OCI-LY7 (cell line): ENCODE measurements around the gene RPL29. TPM values are rescaled to one million over a fixed set of nuclear protein-coding genes. Genes with fewer than 3 reads are reported as not detected.

Experiments
- BruUV-seq: library from RNA; stranded (reverse); fragments of 400-500 nt; replicated peaks from 2 replicates; lab custom pipeline; 2021; lab: Mats Ljungman, UMichigan
- CTCF ChIA-PET: fragments of 300-600 bp; sonication (Branson Sonifier 250); formaldehyde crosslinking; loops from one replicate; lab custom pipeline; 2022; ENCODE audit warnings: antibody characterized with exemption; ENCODE audit not compliant: unreplicated experiment; lab: Charles Lee
- POLR2A ChIA-PET: fragments of 300-600 bp; sonication (Branson Sonifier 250); formaldehyde crosslinking; loops from one replicate; lab custom pipeline; 2022; ENCODE audit warnings: antibody characterized with exemption; lab: Charles Lee
- DNase-seq: peaks from one replicate; pipeline ENCODE4 v3.0.0-alpha.2; 2015; ENCODE audit warnings: low spot score
- H2AFZ ChIP-seq: fragments of 200-600 bp; sonication (generic), shearing (Covaris generic); 2 replicates; pipeline ENCODE4 v1.6.1; 2014; ENCODE audit warnings: mild to moderate bottlenecking, antibody characterized with exemption, low read length, moderate library complexity
- H3K27ac ChIP-seq: fragments of 200-600 bp; sonication (generic); 2 replicates; pipeline ENCODE4 v1.5.1; 2014; ENCODE audit warnings: mixed run types, low read depth, mild to moderate bottlenecking, moderate library complexity, low read length, inconsistent platforms; ENCODE audit not compliant: poor library complexity, severe bottlenecking
- H3K36me3 ChIP-seq: fragments of 200-600 bp; sonication (generic); 2 replicates; pipeline ENCODE4 v1.6.1; 2014; ENCODE audit warnings: mild to moderate bottlenecking, antibody characterized with exemption, low read length, moderate library complexity, mixed read lengths; ENCODE audit not compliant: insufficient read depth
- H3K4me1 ChIP-seq: fragments of 200-600 bp; sonication (generic); 2 replicates; pipeline ENCODE4 v1.5.1; 2014; ENCODE audit warnings: mild to moderate bottlenecking, low read length; ENCODE audit not compliant: insufficient read depth, poor library complexity, severe bottlenecking
- H3K4me2 ChIP-seq: fragments of 200-600 bp; sonication (generic); 2 replicates; pipeline ENCODE4 v1.6.1; 2014; ENCODE audit warnings: mild to moderate bottlenecking, low read length
- H3K4me3 ChIP-seq: fragments of 200-600 bp; sonication (generic); 2 replicates; pipeline ENCODE4 v1.5.1; 2014; ENCODE audit warnings: mild to moderate bottlenecking, low read depth, low read length; ENCODE audit not compliant: poor library complexity, severe bottlenecking
- H3K79me2 ChIP-seq: fragments of 200-600 bp; sonication (generic); 2 replicates; pipeline ENCODE4 v1.6.1; 2016; ENCODE audit warnings: low read depth, mild to moderate bottlenecking, low read length, moderate library complexity, mixed read lengths; ENCODE audit not compliant: insufficient read depth
- H3K9me2 ChIP-seq: fragments of 200-600 bp; sonication (generic); 2 replicates; pipeline ENCODE4 v1.6.1; 2016; ENCODE audit warnings: mild to moderate bottlenecking, low read length, mixed read lengths; ENCODE audit not compliant: insufficient read depth
- H3K9me3 ChIP-seq: fragments of 200-600 bp; sonication (generic); 2 replicates; pipeline ENCODE4 v1.6.1; 2014; ENCODE audit warnings: mild to moderate bottlenecking, mixed run types, low read length, mixed read lengths
- H4K20me1 ChIP-seq: fragments of 200-600 bp; sonication (generic); 2 replicates; pipeline ENCODE4 v1.6.1; 2014; ENCODE audit warnings: mild to moderate bottlenecking, antibody characterized with exemption, low read length, moderate library complexity, mixed read lengths; ENCODE audit not compliant: insufficient read depth
- CTCF ChIP-seq: fragments of 200-600 bp; sonication (generic); conservative IDR thresholded peaks from 2 replicates; pipeline ENCODE4 v1.5.1; 2014; ENCODE audit warnings: mild to moderate bottlenecking, antibody characterized with exemption, low read length, moderate library complexity, mixed read lengths
- EZH2phosphoT487 ChIP-seq: fragments of 200-600 bp; sonication (generic); IDR thresholded peaks from 2 replicates; pipeline ENCODE4 v1.6.1; 2018; ENCODE audit warnings: low read depth, borderline replicate concordance, mild to moderate bottlenecking, mixed run types, antibody characterized with exemption, low read length, moderate library complexity, mixed read lengths
- intact Hi-C: fragments of 100-400 bp; cut with micrococcal nuclease; formaldehyde crosslinking; loops from one replicate; pipeline ENCODE4 v1.10.0; 2022; ENCODE audit not compliant: unreplicated experiment
- total RNA-seq, 2 experiments: library from RNA; depleted of rRNA in 1 of 2; stranded (reverse); fragments of >200 nt in 1 of 2; shearing (Covaris generic) in 1 of 2; gene quantifications; 2 replicates each; pipeline ENCODE4 v1.2.3, GENCODE V29; 2014 to 2022

RPL29 gene
- total RNA-seq, 2 experiments from 2014 or later: 1,535 to 1,781 TPM

GRCh38 chr3:51970606-51971300 is 24.9 kb downstream of the RPL29 start:
- TF ChIP-seq CTCF (no peak), EZH2phosphoT487 (no peak)
- no peak for DNase-seq
- Histone ChIP-seq H3K36me3 (no peaks in the 10 kb centered on the region), H3K79me2 (no peaks in the 10 kb centered on the region), H3K27ac (no peak overlapping the region), H3K4me2 (no peak overlapping the region), H3K9me3 (no peaks in the 10 kb centered on the region), H3K9me2 (no peaks in the 10 kb centered on the region), H2AFZ (no peak overlapping the region), H3K4me1 (peaks cover 26% of the 10 kb centered on the region), H3K4me3 (no peak overlapping the region), H4K20me1 (no peaks in the 10 kb centered on the region)
- CTCF ChIA-PET: no interaction called here
- intact Hi-C loops: no loop called here
- POLR2A ChIA-PET: interaction anchor here (0.6 kb wide), 1 partner anchor 177 kb away, joined by 3 read pairs; no protein-coding TSS in a partner anchor
- no TSS peak for BruUV-seq

GRCh38 chr3:51969841-51970240 is 25.9 kb downstream of the RPL29 start:
- DNase-seq: no peak
- Histone ChIP-seq H3K36me3 (no peaks in the 10 kb centered on the region), H3K9me3 (no peaks in the 10 kb centered on the region), H3K4me1 (peaks cover 19% of the 10 kb centered on the region), H3K4me2 (no peak overlapping the region), H3K79me2 (no peaks in the 10 kb centered on the region), H3K9me2 (no peaks in the 10 kb centered on the region), H4K20me1 (no peaks in the 10 kb centered on the region), H3K4me3 (no peak overlapping the region), H2AFZ (no peak overlapping the region), H3K27ac (no peak overlapping the region)
- BruUV-seq: no TSS peak
- ChIA-PET CTCF (no interaction called here), POLR2A (interaction anchor here (0.6 kb wide), 1 partner anchor 176 kb away, joined by 3 read pairs; no protein-coding TSS in a partner anchor)
- intact Hi-C loops: no loop called here
- TF ChIP-seq CTCF (no peak), EZH2phosphoT487 (no peak)
